NCI-H2196 treated with DMSO at 0.1 percent for 48 hours (cell line): ENCODE measurements around the gene ECEL1.

ENCODE experiments used
- DNase-seq: peaks from one replicate; lab custom pipeline; 2025; ENCODE audit not compliant: unreplicated experiment; lab: John Stamatoyannopoulos, UW

ECEL1 gene

GRCh38 chr2:232498452-232498851 lies 10.8 kb upstream of the ECEL1 start:
- no peak for DNase-seq

GRCh38 chr2:232497348-232497747 lies 9.7 kb upstream of the ECEL1 start:
- DNase-seq: no peak

- no peak for DNase-seq
These were observed 9.1 kb upstream of the ECEL1 start for GRCh38 chr2:232496501-232497270.

- DNase-seq: no peak
These were observed 7.7 kb upstream of the ECEL1 start for GRCh38 chr2:232495292-232495691.

GRCh38 chr2:232494542-232494941 lies 6.9 kb upstream of the ECEL1 start:
- no peak for DNase-seq

GRCh38 chr2:232493701-232494474 lies 6.3 kb upstream of the ECEL1 start:
- no peak for DNase-seq

- DNase-seq: no peak
These were observed 5.5 kb upstream of the ECEL1 start for GRCh38 chr2:232492963-232493700.

GRCh38 chr2:232492236-232492848 lies 4.7 kb upstream of the ECEL1 start:
- no peak for DNase-seq

GRCh38 chr2:232491139-232491780 lies 3.6 kb upstream of the ECEL1 start:
- DNase-seq: no peak

- DNase-seq: no peak
These were observed 2.8 kb upstream of the ECEL1 start for GRCh38 chr2:232490221-232491138.

GRCh38 chr2:232489516-232490220 lies 2.0 kb upstream of the ECEL1 start:
- DNase-seq: no peak

GRCh38 chr2:232488721-232489300 lies 1.2 kb upstream of the ECEL1 start:
- DNase-seq: no peak

GRCh38 chr2:232488097-232488711 lies 570 bp upstream of the ECEL1 start:
- DNase-seq: no peak

- DNase-seq: no peak
These were observed 863 bp downstream of the ECEL1 start for GRCh38 chr2:232486558-232487384.

GRCh38 chr2:232485757-232486557 lies 1.7 kb downstream of the ECEL1 start:
- DNase-seq: no peak

GRCh38 chr2:232485348-232485756 lies 2.3 kb downstream of the ECEL1 start:
- no peak for DNase-seq
